GM12878 (cell line): ENCODE results near the gene TRPC4. TPM values are rescaled to one million over a fixed set of nuclear protein-coding genes. Genes with fewer than 3 reads are reported as not detected.

Experiments
- ATAC-seq: fragments of 200-7000 bp; cut with Tn5 transposase; 3 replicates; pipeline ENCODE4 v1.9.1; 2020; ENCODE audit warnings: mild to moderate bottlenecking, moderate library complexity
- BruUV-seq: library from RNA; stranded (reverse); fragments of 400-500 nt; replicated peaks from 2 replicates; lab custom pipeline; 2021; lab: Mats Ljungman, UMichigan
- CTCF ChIA-PET: fragments of 300-600 bp; sonication (Branson Sonifier 250); formaldehyde crosslinking; extraction: SDS; loops from one replicate; lab custom pipeline; 2021; ENCODE audit warnings: inconsistent platforms; lab: Yijun Ruan, JAX
- POLR2A ChIA-PET: fragments of 350-600 bp; formaldehyde crosslinking; extraction: SDS; loops from one replicate; lab custom pipeline; 2021; ENCODE audit warnings: inconsistent platforms; lab: Charles Lee
- RAD21 ChIA-PET: fragments of 300-600 bp; sonication (Branson Sonifier 250); formaldehyde crosslinking; loops from one replicate; lab custom pipeline; 2023; ENCODE audit warnings: antibody characterized with exemption; ENCODE audit not compliant: unreplicated experiment; lab: Charles Lee
- SMC1A ChIA-PET: fragments of 300-600 bp; sonication (Branson Sonifier 250); formaldehyde crosslinking; loops from one replicate; lab custom pipeline; 2023; ENCODE audit not compliant: unreplicated experiment, uncharacterized antibody; lab: Charles Lee
- DNase-seq: peaks from one replicate; pipeline ENCODE4 v3.0.0-alpha.2; 2011; ENCODE audit warnings: low read depth, low spot score
- FAIRE-seq: peaks from 3 replicates; lab custom pipeline; 2011; peaks lifted over from hg19 to GRCh38; lab: Jason Lieb, UNC
- H2AFZ ChIP-seq: 2 replicates; pipeline ENCODE4 v1.6.0; 2011; ENCODE audit warnings: low read depth, low read length, control low read depth; ENCODE audit not compliant: control insufficient read depth
- H3K27ac ChIP-seq: 2 replicates; pipeline ENCODE4 v1.5.1; 2011; ENCODE audit warnings: control low read depth; ENCODE audit not compliant: control insufficient read depth, insufficient read depth
- H3K27me3 ChIP-seq, 2 experiments: replicated peaks in 1 of 2; 2 replicates each; pipeline versions ENCODE4 v1.6.0 to v1.6.1; 2011; ENCODE audit warnings: low read length in 1 of 2; ENCODE audit not compliant: control insufficient read depth in 2 of 2, insufficient read depth in 2 of 2
- H3K36me3 ChIP-seq, 2 experiments: 2 replicates each; pipeline ENCODE4 v1.5.1; 2011; ENCODE audit warnings: low read length in 1 of 2; ENCODE audit not compliant: control insufficient read depth in 2 of 2, insufficient read depth in 2 of 2
- H3K4me1 ChIP-seq: 2 replicates; pipeline ENCODE4 v1.6.1; 2011; ENCODE audit warnings: mild to moderate bottlenecking, low read length, moderate library complexity, mixed read lengths; ENCODE audit not compliant: control insufficient read depth, insufficient read depth
- H3K4me2 ChIP-seq: 2 replicates; pipeline ENCODE4 v1.6.0; 2011; ENCODE audit warnings: control low read depth; ENCODE audit not compliant: control insufficient read depth, insufficient read depth
- H3K4me3 ChIP-seq: fragments of 200-600 bp; sonication (generic); 2 replicates; pipeline ENCODE4 v1.5.1; 2016
- H3K79me2 ChIP-seq: 2 replicates; pipeline ENCODE4 v1.6.0; 2011; ENCODE audit warnings: low read length; ENCODE audit not compliant: control insufficient read depth, insufficient read depth
- H3K9ac ChIP-seq: 2 replicates; pipeline ENCODE4 v1.8.0; 2011; ENCODE audit warnings: low read length, control low read depth, mixed read lengths; ENCODE audit not compliant: control insufficient read depth, insufficient read depth
- H3K9me3 ChIP-seq: replicated peaks from 3 replicates; pipeline ENCODE4 v1.5.1; 2011; ENCODE audit warnings: mild to moderate bottlenecking, low read length; ENCODE audit not compliant: control insufficient read depth, insufficient read depth
- H4K20me1 ChIP-seq: 2 replicates; pipeline ENCODE4 v1.6.0; 2011; ENCODE audit not compliant: control insufficient read depth, insufficient read depth
- CBX5 ChIP-seq: sonication (generic); IDR thresholded peaks from 2 replicates; pipeline ENCODE4 v1.6.1; 2016; ENCODE audit warnings: low read depth, moderate library complexity, mild to moderate bottlenecking, inconsistent platforms
- DPF2 ChIP-seq: fragments of 450-650 bp; IDR thresholded peaks from 2 replicates; pipeline ENCODE4 v1.6.1; 2017; ENCODE audit warnings: mild to moderate bottlenecking
- GATAD2B ChIP-seq: fragments of 450-650 bp; conservative IDR thresholded peaks from 2 replicates; pipeline ENCODE4 v1.6.1; 2017; ENCODE audit warnings: low read depth, mild to moderate bottlenecking, moderate library complexity
- IKZF2 ChIP-seq, 2 experiments: fragments of 450-650 bp; IDR thresholded peaks; 2 replicates each; pipeline ENCODE4 v1.6.1; 2017; ENCODE audit warnings: mild to moderate bottlenecking in 2 of 2, moderate library complexity in 2 of 2
- JUNB ChIP-seq: IDR thresholded peaks from 2 replicates; pipeline ENCODE4 v1.6.1; 2016; ENCODE audit warnings: antibody characterized with exemption, mild to moderate bottlenecking
- LARP7 ChIP-seq: fragments of 450-650 bp; IDR thresholded peaks from 2 replicates; pipeline ENCODE4 v1.6.1; 2017; ENCODE audit warnings: mild to moderate bottlenecking
- MTA2 ChIP-seq: fragments of 450-650 bp; IDR thresholded peaks from 2 replicates; pipeline ENCODE4 v1.6.1; 2016; ENCODE audit warnings: low read depth, mild to moderate bottlenecking, moderate library complexity
- SMAD5 ChIP-seq: IDR thresholded peaks from 2 replicates; pipeline ENCODE4 v1.6.1; 2016; ENCODE audit warnings: antibody characterized with exemption, low read depth
- SUZ12 ChIP-seq: fragments of 200-600 bp; sonication (generic); IDR thresholded peaks from one replicate; pipeline ENCODE4 v1.6.1; 2018; ENCODE audit warnings: antibody characterized with exemption, mild to moderate bottlenecking; ENCODE audit not compliant: unreplicated experiment
- WGBS: methylation state at CpG from one replicate; pipeline ENCODE4 v1.1.6; 2016; ENCODE audit warnings: low lambda C conversion rate; ENCODE audit not compliant: insufficient replicate concordance, insufficient coverage; ENCODE audit errors: missing lambda C conversion rate; 5-methylcytosine and 5-hydroxymethylcytosine counted together
- in situ Hi-C: fragments of 300-500 bp; cut with MboI; formaldehyde crosslinking; loops from 9 replicates; pipeline ENCODE4 v1.14.3; 2018; ENCODE audit warnings: mixed read lengths
- intact Hi-C: fragments of 100-400 bp; cut with micrococcal nuclease; formaldehyde crosslinking; loops from one replicate; pipeline ENCODE4 v1.14.2; 2022; ENCODE audit not compliant: unreplicated experiment
- polyA plus RNA-seq, 11 experiments: library from polyadenylated mRNA; depleted of rRNA in 4 of 11; unstranded in 6 of 11; stranded (reverse) in 5 of 11; fragments of >200 nt; fragmentation: Nextera tagmentation in 4 of 11; fragmentation: Illumina TruSeq in 1 of 11; extraction: Ambion mirVana in 4 of 11; extraction: Trizol in 1 of 11; gene quantifications; 1 replicate in 1 of 11; 2 replicates in 10 of 11; pipeline versions ENCODE4 v1.2.1 to v1.2.3, GENCODE V29; 2011 to 2016; ENCODE audit warnings: inconsistent platforms in 2 of 11, missing spikeins in 2 of 11, low read depth in 1 of 11
- total RNA-seq, 4 experiments: library from RNA; depleted of rRNA in 3 of 4; stranded (reverse); fragments of >200 nt in 3 of 4; fragmentation: Illumina TruSeq in 1 of 4; extraction: Trizol in 1 of 4; gene quantifications; 2 replicates each; pipeline versions ENCODE4 v1.2.1 to v1.2.3, GENCODE V29; 2013 to 2021
- TF ChIP-seq, protein P1 (sequence below): fragments of 450-650 bp; IDR thresholded peaks from 2 replicates; pipeline ENCODE4 v1.6.1; 2017; ENCODE audit warnings: mild to moderate bottlenecking, moderate library complexity
- TF ChIP-seq, protein P2 (sequence below): IDR thresholded peaks from 2 replicates; pipeline ENCODE4 v1.6.1; 2012; ENCODE audit warnings: improper control_type of control experiment, low read depth, low read length; ENCODE audit not compliant: insufficient replicate concordance

The TRPC4 gene
- total and polyA plus RNA-seq, 10 of the 15 experiments (the other 5 are each of a cell fraction or from before 2014, with no cell fraction given), result not detected

DNA sequence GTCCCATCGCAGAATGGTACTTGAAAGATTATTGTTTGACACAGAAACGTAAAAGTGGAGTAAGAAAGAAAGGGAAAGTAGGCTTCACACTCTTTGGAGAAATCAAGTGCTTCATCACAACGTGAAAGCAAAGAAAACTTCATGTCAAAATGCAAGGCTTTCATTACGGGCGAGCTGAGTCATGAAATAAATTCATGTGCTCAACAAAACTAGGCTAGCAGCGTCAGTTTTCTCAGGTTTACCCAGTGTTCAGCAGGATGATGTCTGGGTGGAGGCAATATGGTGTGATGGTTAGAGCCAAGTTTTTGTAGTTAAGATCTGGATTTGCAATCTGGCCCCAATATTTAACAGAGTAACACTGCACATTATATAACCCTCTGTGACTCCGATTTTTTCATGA lies 128.0 kb downstream of the TRPC4 start (continued):
- TF ChIP-seq, protein P1, sequence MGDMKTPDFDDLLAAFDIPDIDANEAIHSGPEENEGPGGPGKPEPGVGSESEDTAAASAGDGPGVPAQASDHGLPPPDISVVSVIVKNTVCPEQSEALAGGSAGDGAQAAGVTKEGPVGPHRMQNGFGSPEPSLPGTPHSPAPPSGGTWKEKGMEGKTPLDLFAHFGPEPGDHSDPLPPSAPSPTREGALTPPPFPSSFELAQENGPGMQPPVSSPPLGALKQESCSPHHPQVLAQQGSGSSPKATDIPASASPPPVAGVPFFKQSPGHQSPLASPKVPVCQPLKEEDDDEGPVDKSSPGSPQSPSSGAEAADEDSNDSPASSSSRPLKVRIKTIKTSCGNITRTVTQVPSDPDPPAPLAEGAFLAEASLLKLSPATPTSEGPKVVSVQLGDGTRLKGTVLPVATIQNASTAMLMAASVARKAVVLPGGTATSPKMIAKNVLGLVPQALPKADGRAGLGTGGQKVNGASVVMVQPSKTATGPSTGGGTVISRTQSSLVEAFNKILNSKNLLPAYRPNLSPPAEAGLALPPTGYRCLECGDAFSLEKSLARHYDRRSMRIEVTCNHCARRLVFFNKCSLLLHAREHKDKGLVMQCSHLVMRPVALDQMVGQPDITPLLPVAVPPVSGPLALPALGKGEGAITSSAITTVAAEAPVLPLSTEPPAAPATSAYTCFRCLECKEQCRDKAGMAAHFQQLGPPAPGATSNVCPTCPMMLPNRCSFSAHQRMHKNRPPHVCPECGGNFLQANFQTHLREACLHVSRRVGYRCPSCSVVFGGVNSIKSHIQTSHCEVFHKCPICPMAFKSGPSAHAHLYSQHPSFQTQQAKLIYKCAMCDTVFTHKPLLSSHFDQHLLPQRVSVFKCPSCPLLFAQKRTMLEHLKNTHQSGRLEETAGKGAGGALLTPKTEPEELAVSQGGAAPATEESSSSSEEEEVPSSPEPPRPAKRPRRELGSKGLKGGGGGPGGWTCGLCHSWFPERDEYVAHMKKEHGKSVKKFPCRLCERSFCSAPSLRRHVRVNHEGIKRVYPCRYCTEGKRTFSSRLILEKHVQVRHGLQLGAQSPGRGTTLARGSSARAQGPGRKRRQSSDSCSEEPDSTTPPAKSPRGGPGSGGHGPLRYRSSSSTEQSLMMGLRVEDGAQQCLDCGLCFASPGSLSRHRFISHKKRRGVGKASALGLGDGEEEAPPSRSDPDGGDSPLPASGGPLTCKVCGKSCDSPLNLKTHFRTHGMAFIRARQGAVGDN, result no peak

DNA sequence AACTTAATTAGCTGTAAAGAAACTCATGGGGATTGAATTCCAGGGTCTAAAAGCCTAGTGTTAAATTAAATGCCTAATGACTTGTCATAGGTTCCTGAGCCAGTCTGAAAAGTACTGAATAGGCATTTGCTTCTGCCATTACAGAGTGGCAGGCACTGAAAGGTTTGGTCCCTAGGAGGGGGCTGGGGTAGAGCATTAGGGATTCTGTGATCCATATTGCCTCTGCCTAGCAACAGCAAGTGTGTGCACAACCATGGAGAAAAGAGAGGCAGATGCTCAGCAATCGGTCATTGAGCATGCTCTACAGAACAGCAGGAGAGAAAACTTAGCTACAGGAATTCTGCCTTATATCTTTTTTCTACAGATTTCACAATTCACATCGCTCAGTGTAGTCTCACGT lies 133.5 kb downstream of the TRPC4 start:
- H3K9me3 ChIP-seq, result no peaks in the 10 kb centered on the region
- no TSS peak for BruUV-seq
- ATAC-seq (no peak), FAIRE-seq (no peak), DNase-seq (no peak)
- in situ Hi-C loops (no loop called here), intact Hi-C loops (no loop called here)
- POLR2A ChIA-PET, result no interaction called here
- H3K4me3 ChIP-seq, result no peak overlapping the region
- CTCF ChIA-PET, result no interaction called here
- no peak overlapping the region for H3K27ac ChIP-seq
- H3K4me2 ChIP-seq, result no peak overlapping the region
- SMC1A ChIA-PET, result no interaction called here
- H3K36me3 ChIP-seq, result no peaks in the 10 kb centered on the region
- no peak overlapping the region for H2AFZ ChIP-seq
- H3K9ac ChIP-seq, result no peak overlapping the region
- RAD21 ChIA-PET, result no interaction called here
- H3K27me3 ChIP-seq, result no peaks in the 10 kb centered on the region
- no peaks in the 10 kb centered on the region for H4K20me1 ChIP-seq
- 26% methylated on average over 3 of the region's 3 CpGs for WGBS
- no peaks in the 10 kb centered on the region for H3K79me2 ChIP-seq
- no peaks in the 10 kb centered on the region for H3K4me1 ChIP-seq
- no peak for TF ChIP-seq MTA2
- TF ChIP-seq DPF2, result no peak
- TF ChIP-seq JUNB, result no peak
- no peak for TF ChIP-seq SMAD5
- no peak for TF ChIP-seq SUZ12
- TF ChIP-seq, protein P2, sequence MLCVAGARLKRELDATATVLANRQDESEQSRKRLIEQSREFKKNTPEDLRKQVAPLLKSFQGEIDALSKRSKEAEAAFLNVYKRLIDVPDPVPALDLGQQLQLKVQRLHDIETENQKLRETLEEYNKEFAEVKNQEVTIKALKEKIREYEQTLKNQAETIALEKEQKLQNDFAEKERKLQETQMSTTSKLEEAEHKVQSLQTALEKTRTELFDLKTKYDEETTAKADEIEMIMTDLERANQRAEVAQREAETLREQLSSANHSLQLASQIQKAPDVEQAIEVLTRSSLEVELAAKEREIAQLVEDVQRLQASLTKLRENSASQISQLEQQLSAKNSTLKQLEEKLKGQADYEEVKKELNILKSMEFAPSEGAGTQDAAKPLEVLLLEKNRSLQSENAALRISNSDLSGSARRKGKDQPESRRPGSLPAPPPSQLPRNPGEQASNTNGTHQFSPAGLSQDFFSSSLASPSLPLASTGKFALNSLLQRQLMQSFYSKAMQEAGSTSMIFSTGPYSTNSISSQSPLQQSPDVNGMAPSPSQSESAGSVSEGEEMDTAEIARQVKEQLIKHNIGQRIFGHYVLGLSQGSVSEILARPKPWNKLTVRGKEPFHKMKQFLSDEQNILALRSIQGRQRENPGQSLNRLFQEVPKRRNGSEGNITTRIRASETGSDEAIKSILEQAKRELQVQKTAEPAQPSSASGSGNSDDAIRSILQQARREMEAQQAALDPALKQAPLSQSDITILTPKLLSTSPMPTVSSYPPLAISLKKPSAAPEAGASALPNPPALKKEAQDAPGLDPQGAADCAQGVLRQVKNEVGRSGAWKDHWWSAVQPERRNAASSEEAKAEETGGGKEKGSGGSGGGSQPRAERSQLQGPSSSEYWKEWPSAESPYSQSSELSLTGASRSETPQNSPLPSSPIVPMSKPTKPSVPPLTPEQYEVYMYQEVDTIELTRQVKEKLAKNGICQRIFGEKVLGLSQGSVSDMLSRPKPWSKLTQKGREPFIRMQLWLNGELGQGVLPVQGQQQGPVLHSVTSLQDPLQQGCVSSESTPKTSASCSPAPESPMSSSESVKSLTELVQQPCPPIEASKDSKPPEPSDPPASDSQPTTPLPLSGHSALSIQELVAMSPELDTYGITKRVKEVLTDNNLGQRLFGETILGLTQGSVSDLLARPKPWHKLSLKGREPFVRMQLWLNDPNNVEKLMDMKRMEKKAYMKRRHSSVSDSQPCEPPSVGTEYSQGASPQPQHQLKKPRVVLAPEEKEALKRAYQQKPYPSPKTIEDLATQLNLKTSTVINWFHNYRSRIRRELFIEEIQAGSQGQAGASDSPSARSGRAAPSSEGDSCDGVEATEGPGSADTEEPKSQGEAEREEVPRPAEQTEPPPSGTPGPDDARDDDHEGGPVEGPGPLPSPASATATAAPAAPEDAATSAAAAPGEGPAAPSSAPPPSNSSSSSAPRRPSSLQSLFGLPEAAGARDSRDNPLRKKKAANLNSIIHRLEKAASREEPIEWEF, result no peak
- TF ChIP-seq IKZF2 (IDR thresholded peaks at IDR 0.05), result no peak
- no peak for TF ChIP-seq CBX5
- no peak for TF ChIP-seq LARP7
- TF ChIP-seq GATAD2B, result no peak
